Hepatocyte (in vitro differentiated cells): Measurements from ENCODE around the gene MUC5AC. TPM values are rescaled to one million over a fixed set of nuclear protein-coding genes. Genes with fewer than 3 reads are reported as not detected.

Experiments
- DNase-seq: peaks from one replicate; pipeline ENCODE4 v3.0.0-alpha.2; 2016; ENCODE audit warnings: low spot score
- H2AFZ ChIP-seq: fragments of 200-600 bp; sonication (generic); 2 replicates; pipeline ENCODE4 v1.6.0; 2016; ENCODE audit warnings: antibody characterized with exemption, mild to moderate bottlenecking
- H3K27ac ChIP-seq: fragments of 200-600 bp; sonication (generic); 2 replicates; pipeline ENCODE4 v1.5.1; 2016; ENCODE audit warnings: mild to moderate bottlenecking
- H3K27me3 ChIP-seq: fragments of 200-600 bp; sonication (generic); 2 replicates; pipeline ENCODE4 v1.6.1; 2016
- H3K36me3 ChIP-seq: fragments of 200-600 bp; sonication (generic); replicated peaks from 2 replicates; pipeline ENCODE4 v1.5.1; 2016; ENCODE audit warnings: low read depth; ENCODE audit not compliant: insufficient read depth
- H3K4me1 ChIP-seq: fragments of 200-600 bp; sonication (generic); 2 replicates; pipeline ENCODE4 v1.5.1; 2016; ENCODE audit warnings: mild to moderate bottlenecking, moderate library complexity; ENCODE audit not compliant: insufficient read depth
- H3K4me2 ChIP-seq: fragments of 200-600 bp; sonication (generic); 2 replicates; pipeline ENCODE4 v1.6.0; 2016
- H3K4me3 ChIP-seq: fragments of 200-600 bp; sonication (generic); 2 replicates; pipeline ENCODE4 v1.5.1; 2016; ENCODE audit warnings: mild to moderate bottlenecking
- H3K79me2 ChIP-seq: fragments of 200-600 bp; sonication (generic); 2 replicates; pipeline ENCODE4 v1.6.0; 2017; ENCODE audit warnings: mild to moderate bottlenecking
- H3K9me2 ChIP-seq: fragments of 200-600 bp; sonication (generic); replicated peaks from 2 replicates; pipeline ENCODE4 v1.6.0; 2017; ENCODE audit warnings: mild to moderate bottlenecking; ENCODE audit not compliant: insufficient read depth
- H3K9me3 ChIP-seq: fragments of 200-600 bp; sonication (generic); 2 replicates; pipeline ENCODE4 v1.5.1; 2016; ENCODE audit warnings: low read depth, mild to moderate bottlenecking
- H4K20me1 ChIP-seq: fragments of 200-600 bp; sonication (generic); 2 replicates; pipeline ENCODE4 v1.6.0; 2016; ENCODE audit warnings: mild to moderate bottlenecking; ENCODE audit not compliant: insufficient read depth, poor library complexity, severe bottlenecking
- EZH2 ChIP-seq: fragments of 200-600 bp; sonication (generic); IDR thresholded peaks from 2 replicates; pipeline ENCODE4 v1.6.1; 2016; ENCODE audit warnings: antibody characterized with exemption, mild to moderate bottlenecking, borderline replicate concordance
- EZH2phosphoT487 ChIP-seq: fragments of 200-600 bp; sonication (generic); IDR thresholded peaks from one replicate; pipeline ENCODE4 v1.6.1; 2018; ENCODE audit warnings: antibody characterized with exemption, mild to moderate bottlenecking, low read depth, moderate library complexity; ENCODE audit not compliant: unreplicated experiment, severe bottlenecking
- WGBS: methylation state at CpG from one replicate; pipeline ENCODE4 v1.1.6; 2016; ENCODE audit warnings: low lambda C conversion rate; ENCODE audit errors: missing lambda C conversion rate; 5-methylcytosine and 5-hydroxymethylcytosine counted together
- polyA plus RNA-seq: library from polyadenylated mRNA; unstranded; fragments of >200 nt; fragmentation: Nextera tagmentation; extraction: Ambion mirVana; gene quantifications from 2 replicates; pipeline ENCODE4 v1.2.1, GENCODE V29; 2016
- total RNA-seq: library from RNA; depleted of rRNA; stranded (reverse); fragments of >200 nt; gene quantifications from 2 replicates; pipeline ENCODE4 v1.2.3, GENCODE V29; 2014
- TF ChIP-seq, protein P1 (sequence below): fragments of 200-600 bp; sonication (generic); IDR thresholded peaks from 2 replicates; pipeline ENCODE4 v1.5.1; 2016; ENCODE audit warnings: antibody characterized with exemption, mild to moderate bottlenecking; ENCODE audit not compliant: poor library complexity

MUC5AC gene
- total and polyA plus RNA-seq, 2 experiments from 2014 or later: 0.07 to 0.08 TPM

- H3K4me1 ChIP-seq: no peaks in the 10 kb centered on the region
- H2AFZ ChIP-seq: no peak overlapping the region
- TF ChIP-seq EZH2phosphoT487: no peak
- TF ChIP-seq, protein P1, sequence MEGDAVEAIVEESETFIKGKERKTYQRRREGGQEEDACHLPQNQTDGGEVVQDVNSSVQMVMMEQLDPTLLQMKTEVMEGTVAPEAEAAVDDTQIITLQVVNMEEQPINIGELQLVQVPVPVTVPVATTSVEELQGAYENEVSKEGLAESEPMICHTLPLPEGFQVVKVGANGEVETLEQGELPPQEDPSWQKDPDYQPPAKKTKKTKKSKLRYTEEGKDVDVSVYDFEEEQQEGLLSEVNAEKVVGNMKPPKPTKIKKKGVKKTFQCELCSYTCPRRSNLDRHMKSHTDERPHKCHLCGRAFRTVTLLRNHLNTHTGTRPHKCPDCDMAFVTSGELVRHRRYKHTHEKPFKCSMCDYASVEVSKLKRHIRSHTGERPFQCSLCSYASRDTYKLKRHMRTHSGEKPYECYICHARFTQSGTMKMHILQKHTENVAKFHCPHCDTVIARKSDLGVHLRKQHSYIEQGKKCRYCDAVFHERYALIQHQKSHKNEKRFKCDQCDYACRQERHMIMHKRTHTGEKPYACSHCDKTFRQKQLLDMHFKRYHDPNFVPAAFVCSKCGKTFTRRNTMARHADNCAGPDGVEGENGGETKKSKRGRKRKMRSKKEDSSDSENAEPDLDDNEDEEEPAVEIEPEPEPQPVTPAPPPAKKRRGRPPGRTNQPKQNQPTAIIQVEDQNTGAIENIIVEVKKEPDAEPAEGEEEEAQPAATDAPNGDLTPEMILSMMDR: no peak
- no peak for TF ChIP-seq EZH2
- no peak overlapping the region for H3K4me2 ChIP-seq
- DNase-seq: no peak
- 77% methylated on average over 26 of the region's 48 CpGs for WGBS
- H3K27ac ChIP-seq: no peak overlapping the region
- H4K20me1 ChIP-seq: no peaks in the 10 kb centered on the region
- no peaks in the 10 kb centered on the region for H3K36me3 ChIP-seq
- H3K9me3 ChIP-seq: no peaks in the 10 kb centered on the region
- H3K27me3 ChIP-seq: no peaks in the 10 kb centered on the region
- H3K79me2 ChIP-seq: no peaks in the 10 kb centered on the region
- no peaks in the 10 kb centered on the region for H3K9me2 ChIP-seq
- no peak overlapping the region for H3K4me3 ChIP-seq
Measured at GRCh38 chr11:1219834-1220815, 62.4 kb downstream of the MUC5AC start.

- DNase-seq: no peak
- H4K20me1 ChIP-seq: no peaks in the 10 kb centered on the region
- no peaks in the 10 kb centered on the region for H3K79me2 ChIP-seq
- no peaks in the 10 kb centered on the region for H3K4me1 ChIP-seq
- no peak overlapping the region for H3K27ac ChIP-seq
- no peaks in the 10 kb centered on the region for H3K27me3 ChIP-seq
- 78% methylated on average over 28 of the region's 28 CpGs for WGBS
- H3K4me2 ChIP-seq: no peak overlapping the region
- TF ChIP-seq EZH2: no peak
- TF ChIP-seq EZH2phosphoT487: no peak
- TF ChIP-seq, protein P1: no peak
- no peaks in the 10 kb centered on the region for H3K9me3 ChIP-seq
- H3K36me3 ChIP-seq: no peaks in the 10 kb centered on the region
- H2AFZ ChIP-seq: no peak overlapping the region
- no peak overlapping the region for H3K4me3 ChIP-seq
- H3K9me2 ChIP-seq: no peaks in the 10 kb centered on the region
Measured at GRCh38 chr11:1220941-1221721, 63.4 kb downstream of the MUC5AC start.

GRCh38 chr11:1221848-1222311, 64.1 kb downstream of the MUC5AC start:
- Histone ChIP-seq H4K20me1 (no peaks in the 10 kb centered on the region), H3K9me3 (no peaks in the 10 kb centered on the region), H3K36me3 (no peaks in the 10 kb centered on the region), H3K4me2 (no peak overlapping the region), H3K9me2 (no peaks in the 10 kb centered on the region), H2AFZ (no peak overlapping the region), H3K79me2 (no peaks in the 10 kb centered on the region), H3K4me3 (no peak overlapping the region), H3K27ac (no peak overlapping the region), H3K4me1 (no peaks in the 10 kb centered on the region), H3K27me3 (no peaks in the 10 kb centered on the region)
- 93% methylated on average over 23 of the region's 23 CpGs for WGBS
- no peak for DNase-seq
- TF ChIP-seq EZH2 (no peak), EZH2phosphoT487 (no peak)
- TF ChIP-seq, protein P1: no peak
